ENCODE data around the gene ILF3.

The ILF3 gene

GRCh38 chr19:10706990-10707389 lies 52.8 kb downstream of the ILF3 start:
- no peak for DNase-seq

GRCh38 chr19:10707440-10707839 lies 53.3 kb downstream of the ILF3 start:
- DNase-seq, result no peak

- DNase-seq, result no peak
Measured at GRCh38 chr19:10708291-10708690, 54.1 kb downstream of the ILF3 start.

GRCh38 chr19:10712045-10712444 lies 57.9 kb downstream of the ILF3 start:
- no peak for DNase-seq

- no peak for DNase-seq
Measured at GRCh38 chr19:10712754-10713153, 58.6 kb downstream of the ILF3 start.

- DNase-seq, result no peak
Measured at GRCh38 chr19:10713317-10713716, 59.2 kb downstream of the ILF3 start.

GRCh38 chr19:10717054-10717355 lies 62.9 kb downstream of the ILF3 start:
- no peak for DNase-seq

- peak; percentile 100 for DNase-seq
Measured at GRCh38 chr19:10717356-10718204, 63.4 kb downstream of the ILF3 start, which contains the start of gene DNM2. TSS of gene DNM2 (plus strand) at chr19:10718079. CDS start at chr19:10718243, 164 bp downstream.

- no peak for DNase-seq
Measured at GRCh38 chr19:10718205-10719196, 64.4 kb downstream of the ILF3 start.

GRCh38 chr19:10719466-10719961 lies 65.4 kb downstream of the ILF3 start:
- no peak for DNase-seq

GRCh38 chr19:10720607-10721125 lies 66.5 kb downstream of the ILF3 start:
- no peak for DNase-seq

GRCh38 chr19:10723591-10723990 lies 69.4 kb downstream of the ILF3 start:
- no peak for DNase-seq

GRCh38 chr19:10724573-10725071 lies 70.5 kb downstream of the ILF3 start:
- DNase-seq, result no peak

GRCh38 chr19:10725415-10725814 lies 71.3 kb downstream of the ILF3 start:
- DNase-seq, result no peak

- no peak for DNase-seq
Measured at GRCh38 chr19:10726268-10726667, 72.1 kb downstream of the ILF3 start.

GRCh38 chr19:10727685-10728201 lies 73.6 kb downstream of the ILF3 start:
- DNase-seq, result no peak

- DNase-seq, result no peak
Measured at GRCh38 chr19:10729411-10729810, 75.3 kb downstream of the ILF3 start.

GRCh38 chr19:10730932-10731331 lies 76.8 kb downstream of the ILF3 start:
- no peak for DNase-seq

- no peak for DNase-seq
Measured at GRCh38 chr19:10735741-10736140, 81.6 kb downstream of the ILF3 start.

- no peak for DNase-seq
Measured at GRCh38 chr19:10736189-10736588, 82.0 kb downstream of the ILF3 start.

- no peak for DNase-seq
Measured at GRCh38 chr19:10736916-10737551, 82.9 kb downstream of the ILF3 start.

GRCh38 chr19:10737722-10738121 lies 83.6 kb downstream of the ILF3 start:
- no peak for DNase-seq
